H1 (cell line): ENCODE results near the gene SSTR4.

ENCODE experiments used
- BRCA1 ChIP-seq: IDR thresholded peaks from 2 replicates; pipeline ENCODE4 v1.6.1; 2012; ENCODE audit warnings: low read depth, low read length, improper control_type of control experiment
- EP300 ChIP-seq, 2 experiments: IDR thresholded peaks; 1 replicate in 1 of 2; 2 replicates in 1 of 2; pipeline ENCODE4 v1.6.1; 2011 to 2012; ENCODE audit warnings: low read depth in 2 of 2, low read length in 2 of 2, mild to moderate bottlenecking in 2 of 2, borderline replicate concordance in 1 of 2, inconsistent platforms in 1 of 2, moderate library complexity in 1 of 2
- POLR2AphosphoS5 ChIP-seq: IDR thresholded peaks from 2 replicates; pipeline ENCODE4 v1.6.1; 2011; ENCODE audit warnings: low read depth, low read length

GRCh38 chr20:23027721-23028120, 7.4 kb upstream of the SSTR4 start:
- TF ChIP-seq EP300 (IDR thresholded peaks at IDR 0.05; ENCODE audit: borderline replicate concordance in 1 of 2, low read depth in 2 of 2, low read length in 2 of 2): no peak
- TF ChIP-seq POLR2AphosphoS5: no peak
- TF ChIP-seq BRCA1: no peak
